WTC11 (cell line): ENCODE measurements around the gene GRM4. TPM values are rescaled to one million over a fixed set of nuclear protein-coding genes. Genes with fewer than 3 reads are reported as not detected.

ENCODE experiments used
- ATAC-seq: fragments of 200-7000 bp; cut with Tn5 transposase; 2 replicates; pipeline ENCODE4 v1.10.0; 2021; ENCODE audit warnings: mild to moderate bottlenecking, moderate library complexity
- CTCF ChIA-PET: fragments of 300-600 bp; sonication (Branson Sonifier 250); formaldehyde crosslinking; loops from one replicate; lab custom pipeline; 2021; ENCODE audit warnings: antibody characterized with exemption; lab: Charles Lee
- POLR2A ChIA-PET: fragments of 350-600 bp; sonication (Branson Sonifier 250); formaldehyde crosslinking; loops from one replicate; lab custom pipeline; 2021; ENCODE audit warnings: antibody characterized with exemption; lab: Charles Lee
- DNase-seq: peaks from one replicate; pipeline ENCODE4 v3.0.0; 2021; ENCODE audit warnings: low spot score
- H3K27ac Mint-ChIP-seq: 2 replicates; pipeline ENCODE4 v1.8.0; 2021; ENCODE audit warnings: mixed read lengths
- H3K27me3 Mint-ChIP-seq: 2 replicates; pipeline ENCODE4 v1.8.0; 2021; ENCODE audit warnings: low read depth, mild to moderate bottlenecking, moderate library complexity, mixed read lengths
- H3K36me3 Mint-ChIP-seq: 2 replicates; pipeline ENCODE4 v1.8.0; 2021; ENCODE audit warnings: mixed read lengths
- H3K4me1 Mint-ChIP-seq: 2 replicates; pipeline ENCODE4 v1.8.0; 2022; ENCODE audit warnings: mixed read lengths
- H3K4me3 Mint-ChIP-seq: 2 replicates; pipeline ENCODE4 v1.8.0; 2021; ENCODE audit warnings: mild to moderate bottlenecking, moderate library complexity, mixed read lengths
- H3K9me3 Mint-ChIP-seq: 2 replicates; pipeline ENCODE4 v1.8.0; 2021; ENCODE audit warnings: mixed read lengths
- CBFB ChIP-seq: sonication (generic); formaldehyde crosslinking; IDR thresholded peaks from 2 replicates; pipeline ENCODE4 v1.8.1; 2022; ENCODE audit warnings: mild to moderate bottlenecking, low read depth, missing genetic modification reagents
- CREM ChIP-seq: sonication (generic); formaldehyde crosslinking; IDR thresholded peaks from 2 replicates; pipeline ENCODE4 v1.8.1; 2022; ENCODE audit warnings: mild to moderate bottlenecking, missing genetic modification reagents, moderate library complexity
- ETV6 ChIP-seq: sonication (generic); formaldehyde crosslinking; IDR thresholded peaks from 2 replicates; pipeline ENCODE4 v1.8.1; 2022; ENCODE audit warnings: mild to moderate bottlenecking, missing genetic modification reagents
- FOXP1 ChIP-seq: sonication (generic); formaldehyde crosslinking; IDR thresholded peaks from 2 replicates; pipeline ENCODE4 v1.8.0; 2022; ENCODE audit warnings: missing genetic modification reagents, mild to moderate bottlenecking, moderate library complexity, borderline replicate concordance
- GABPB1 ChIP-seq: sonication (generic); formaldehyde crosslinking; IDR thresholded peaks from 2 replicates; pipeline ENCODE4 v1.8.1; 2023; ENCODE audit warnings: mild to moderate bottlenecking, missing genetic modification reagents
- GTF2I ChIP-seq: fragments of 250-450 bp; sonication (Bioruptor Pico); conservative IDR thresholded peaks from 2 replicates; pipeline ENCODE4 v1.4.0; 2021; ENCODE audit warnings: mild to moderate bottlenecking
- KAT7 ChIP-seq: sonication (generic); formaldehyde crosslinking; IDR thresholded peaks from 2 replicates; pipeline ENCODE4 v1.8.1; 2023; ENCODE audit warnings: missing genetic modification reagents, mild to moderate bottlenecking, borderline replicate concordance
- MYBL2 ChIP-seq: sonication (generic); formaldehyde crosslinking; IDR thresholded peaks from 2 replicates; pipeline ENCODE4 v1.8.1; 2023; ENCODE audit warnings: mild to moderate bottlenecking, moderate library complexity, missing genetic modification reagents
- NFATC4 ChIP-seq: fragments of 250-450 bp; sonication (Bioruptor Pico); IDR thresholded peaks from 2 replicates; pipeline ENCODE4 v1.9.0; 2021; ENCODE audit warnings: mild to moderate bottlenecking
- NFYB ChIP-seq: sonication (generic); formaldehyde crosslinking; conservative IDR thresholded peaks from 2 replicates; pipeline ENCODE4 v1.8.0; 2022; ENCODE audit warnings: low read depth, missing genetic modification reagents
- NR3C1 ChIP-seq: sonication (generic); formaldehyde crosslinking; conservative IDR thresholded peaks from 2 replicates; pipeline ENCODE4 v1.8.1; 2023; ENCODE audit warnings: low read depth, mild to moderate bottlenecking, missing genetic modification reagents
- RORB ChIP-seq: fragments of 250-450 bp; sonication (Bioruptor Pico); IDR thresholded peaks from 2 replicates; pipeline ENCODE4 v1.9.0; 2021; ENCODE audit warnings: mild to moderate bottlenecking
- SMAD4 ChIP-seq: sonication (generic); formaldehyde crosslinking; IDR thresholded peaks from 2 replicates; pipeline ENCODE4 v1.8.0; 2022; ENCODE audit warnings: mild to moderate bottlenecking, missing genetic modification reagents
- SP1 ChIP-seq: sonication (generic); formaldehyde crosslinking; conservative IDR thresholded peaks from 2 replicates; pipeline ENCODE4 v1.8.1; 2022; ENCODE audit warnings: missing genetic modification reagents
- TEAD1 ChIP-seq: sonication (generic); formaldehyde crosslinking; IDR thresholded peaks from 2 replicates; pipeline ENCODE4 v1.8.0; 2022; ENCODE audit warnings: mild to moderate bottlenecking, missing genetic modification reagents
- TEAD4 ChIP-seq: sonication (generic); formaldehyde crosslinking; IDR thresholded peaks from 2 replicates; pipeline ENCODE4 v1.8.0; 2022; ENCODE audit warnings: mild to moderate bottlenecking, missing genetic modification reagents
- ZNF121 ChIP-seq: sonication (generic); formaldehyde crosslinking; IDR thresholded peaks from 2 replicates; pipeline ENCODE4 v1.8.0; 2023; ENCODE audit warnings: missing genetic modification reagents
- ZNF219 ChIP-seq: sonication (generic); formaldehyde crosslinking; IDR thresholded peaks from 2 replicates; pipeline ENCODE4 v1.8.0; 2023; ENCODE audit warnings: missing genetic modification reagents, mild to moderate bottlenecking, borderline replicate concordance
- total RNA-seq: library from RNA; stranded (reverse); gene quantifications from 3 replicates; pipeline ENCODE4 v1.2.3, GENCODE V29; 2021
- TF ChIP-seq, protein P1 (sequence below): sonication (generic); formaldehyde crosslinking; IDR thresholded peaks from 2 replicates; pipeline ENCODE4 v1.8.1; 2023; ENCODE audit warnings: mild to moderate bottlenecking, missing genetic modification reagents, moderate library complexity
- TF ChIP-seq, protein P2 (sequence below): sonication (generic); formaldehyde crosslinking; IDR thresholded peaks from 2 replicates; pipeline ENCODE4 v1.8.1; 2022; ENCODE audit warnings: missing genetic modification reagents, borderline replicate concordance
- TF ChIP-seq, protein P3 (sequence below): sonication (generic); formaldehyde crosslinking; IDR thresholded peaks from 2 replicates; pipeline ENCODE4 v1.8.0; 2022; ENCODE audit warnings: mild to moderate bottlenecking, missing genetic modification reagents
- TF ChIP-seq, protein P4 (sequence below): sonication (generic); formaldehyde crosslinking; IDR thresholded peaks from 2 replicates; pipeline ENCODE4 v1.8.1; 2022; ENCODE audit warnings: mild to moderate bottlenecking, moderate library complexity, missing genetic modification reagents
- TF ChIP-seq, protein P5 (sequence below): sonication (generic); formaldehyde crosslinking; IDR thresholded peaks from 2 replicates; pipeline ENCODE4 v1.8.0; 2022; ENCODE audit warnings: mild to moderate bottlenecking, missing genetic modification reagents
- TF ChIP-seq, protein P6 (sequence below): sonication (generic); formaldehyde crosslinking; IDR thresholded peaks from 2 replicates; pipeline ENCODE4 v1.8.0; 2022; ENCODE audit warnings: mild to moderate bottlenecking, missing genetic modification reagents

GRM4 gene
- total RNA-seq, 1 experiment from 2014 or later: 34.5 TPM

DNA sequence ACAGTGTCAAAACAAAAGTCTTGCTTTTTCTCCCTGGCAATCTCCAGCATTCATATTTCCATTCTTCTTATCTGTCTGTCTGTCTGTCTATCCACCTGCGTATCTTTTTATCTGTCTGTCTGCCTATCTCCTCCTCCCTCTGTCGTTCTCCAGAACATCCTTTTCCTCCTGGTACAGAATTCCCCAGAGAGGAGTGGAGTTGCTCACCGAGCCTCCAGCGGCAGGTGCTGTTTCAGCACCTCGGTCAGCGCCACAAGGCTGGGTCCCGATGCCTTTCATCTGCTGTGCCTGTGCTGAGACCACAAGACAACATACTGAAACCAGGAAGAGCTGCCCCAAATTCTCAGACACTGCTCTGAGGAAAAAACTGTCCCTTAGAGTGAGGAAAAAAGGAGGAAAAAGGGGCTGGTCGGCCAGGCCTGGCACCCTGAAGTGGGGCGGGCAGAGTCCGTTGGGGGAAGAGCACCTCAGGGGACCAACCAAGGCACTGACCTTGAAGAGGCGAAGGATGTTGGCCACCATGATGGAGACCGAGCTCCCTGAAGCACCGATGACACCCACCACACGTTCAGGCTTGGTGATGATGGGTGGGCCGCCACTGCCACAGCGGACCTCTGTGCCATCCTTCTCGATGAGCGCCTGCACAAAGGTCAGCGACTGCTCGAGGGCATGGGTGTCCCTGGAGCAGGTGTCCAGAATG is 13.3 kb downstream of the GRM4 start (continued):
- peak; percentile 92 for TF ChIP-seq TEAD1 (CRISPR knock-in tag)
- TF ChIP-seq ZNF219 (CRISPR knock-in tag): 0 out of 2 replicates have a peak, but pooled peaks have one; percentile 32
- no peak for TF ChIP-seq CBFB
- TF ChIP-seq KAT7 (CRISPR knock-in tag): no peak
- TF ChIP-seq TEAD4 (CRISPR knock-in tag): peak; percentile 87; the same call in 1 of the 2 replicates
- TF ChIP-seq, protein P1, sequence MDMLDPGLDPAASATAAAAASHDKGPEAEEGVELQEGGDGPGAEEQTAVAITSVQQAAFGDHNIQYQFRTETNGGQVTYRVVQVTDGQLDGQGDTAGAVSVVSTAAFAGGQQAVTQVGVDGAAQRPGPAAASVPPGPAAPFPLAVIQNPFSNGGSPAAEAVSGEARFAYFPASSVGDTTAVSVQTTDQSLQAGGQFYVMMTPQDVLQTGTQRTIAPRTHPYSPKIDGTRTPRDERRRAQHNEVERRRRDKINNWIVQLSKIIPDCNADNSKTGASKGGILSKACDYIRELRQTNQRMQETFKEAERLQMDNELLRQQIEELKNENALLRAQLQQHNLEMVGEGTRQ (CRISPR knock-in tag): 0 out of 2 replicates have a peak, but pooled peaks have one; percentile 31
- TF ChIP-seq SMAD4: peak; percentile 74; the same call in 1 of the 2 replicates
- TF ChIP-seq, protein P2, sequence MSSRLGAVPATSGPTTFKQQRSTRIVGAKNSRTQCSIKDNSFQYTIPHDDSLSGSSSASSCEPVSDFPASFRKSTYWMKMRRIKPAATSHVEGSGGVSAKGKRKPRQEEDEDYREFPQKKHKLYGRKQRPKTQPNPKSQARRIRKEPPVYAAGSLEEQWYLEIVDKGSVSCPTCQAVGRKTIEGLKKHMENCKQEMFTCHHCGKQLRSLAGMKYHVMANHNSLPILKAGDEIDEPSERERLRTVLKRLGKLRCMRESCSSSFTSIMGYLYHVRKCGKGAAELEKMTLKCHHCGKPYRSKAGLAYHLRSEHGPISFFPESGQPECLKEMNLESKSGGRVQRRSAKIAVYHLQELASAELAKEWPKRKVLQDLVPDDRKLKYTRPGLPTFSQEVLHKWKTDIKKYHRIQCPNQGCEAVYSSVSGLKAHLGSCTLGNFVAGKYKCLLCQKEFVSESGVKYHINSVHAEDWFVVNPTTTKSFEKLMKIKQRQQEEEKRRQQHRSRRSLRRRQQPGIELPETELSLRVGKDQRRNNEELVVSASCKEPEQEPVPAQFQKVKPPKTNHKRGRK (CRISPR knock-in tag): no peak
- TF ChIP-seq NR3C1 (CRISPR knock-in tag): no peak
- TF ChIP-seq RORB (CRISPR knock-in tag): no peak
- TF ChIP-seq CREM (CRISPR knock-in tag): no peak
- TF ChIP-seq, protein P3, sequence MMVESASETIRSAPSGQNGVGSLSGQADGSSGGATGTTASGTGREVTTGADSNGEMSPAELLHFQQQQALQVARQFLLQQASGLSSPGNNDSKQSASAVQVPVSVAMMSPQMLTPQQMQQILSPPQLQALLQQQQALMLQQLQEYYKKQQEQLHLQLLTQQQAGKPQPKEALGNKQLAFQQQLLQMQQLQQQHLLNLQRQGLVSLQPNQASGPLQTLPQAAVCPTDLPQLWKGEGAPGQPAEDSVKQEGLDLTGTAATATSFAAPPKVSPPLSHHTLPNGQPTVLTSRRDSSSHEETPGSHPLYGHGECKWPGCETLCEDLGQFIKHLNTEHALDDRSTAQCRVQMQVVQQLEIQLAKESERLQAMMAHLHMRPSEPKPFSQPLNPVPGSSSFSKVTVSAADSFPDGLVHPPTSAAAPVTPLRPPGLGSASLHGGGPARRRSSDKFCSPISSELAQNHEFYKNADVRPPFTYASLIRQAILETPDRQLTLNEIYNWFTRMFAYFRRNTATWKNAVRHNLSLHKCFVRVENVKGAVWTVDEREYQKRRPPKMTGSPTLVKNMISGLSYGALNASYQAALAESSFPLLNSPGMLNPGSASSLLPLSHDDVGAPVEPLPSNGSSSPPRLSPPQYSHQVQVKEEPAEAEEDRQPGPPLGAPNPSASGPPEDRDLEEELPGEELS: peak; percentile 91; the same call in 1 of the 2 replicates
- TF ChIP-seq, protein P4, sequence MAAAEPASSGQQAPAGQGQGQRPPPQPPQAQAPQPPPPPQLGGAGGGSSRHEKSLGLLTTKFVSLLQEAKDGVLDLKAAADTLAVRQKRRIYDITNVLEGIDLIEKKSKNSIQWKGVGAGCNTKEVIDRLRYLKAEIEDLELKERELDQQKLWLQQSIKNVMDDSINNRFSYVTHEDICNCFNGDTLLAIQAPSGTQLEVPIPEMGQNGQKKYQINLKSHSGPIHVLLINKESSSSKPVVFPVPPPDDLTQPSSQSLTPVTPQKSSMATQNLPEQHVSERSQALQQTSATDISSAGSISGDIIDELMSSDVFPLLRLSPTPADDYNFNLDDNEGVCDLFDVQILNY: peak; percentile 4; the same call in 1 of the 2 replicates
- TF ChIP-seq ZNF121 (CRISPR knock-in tag): no peak
- TF ChIP-seq, all 79 proteins: peak for 23

DNA sequence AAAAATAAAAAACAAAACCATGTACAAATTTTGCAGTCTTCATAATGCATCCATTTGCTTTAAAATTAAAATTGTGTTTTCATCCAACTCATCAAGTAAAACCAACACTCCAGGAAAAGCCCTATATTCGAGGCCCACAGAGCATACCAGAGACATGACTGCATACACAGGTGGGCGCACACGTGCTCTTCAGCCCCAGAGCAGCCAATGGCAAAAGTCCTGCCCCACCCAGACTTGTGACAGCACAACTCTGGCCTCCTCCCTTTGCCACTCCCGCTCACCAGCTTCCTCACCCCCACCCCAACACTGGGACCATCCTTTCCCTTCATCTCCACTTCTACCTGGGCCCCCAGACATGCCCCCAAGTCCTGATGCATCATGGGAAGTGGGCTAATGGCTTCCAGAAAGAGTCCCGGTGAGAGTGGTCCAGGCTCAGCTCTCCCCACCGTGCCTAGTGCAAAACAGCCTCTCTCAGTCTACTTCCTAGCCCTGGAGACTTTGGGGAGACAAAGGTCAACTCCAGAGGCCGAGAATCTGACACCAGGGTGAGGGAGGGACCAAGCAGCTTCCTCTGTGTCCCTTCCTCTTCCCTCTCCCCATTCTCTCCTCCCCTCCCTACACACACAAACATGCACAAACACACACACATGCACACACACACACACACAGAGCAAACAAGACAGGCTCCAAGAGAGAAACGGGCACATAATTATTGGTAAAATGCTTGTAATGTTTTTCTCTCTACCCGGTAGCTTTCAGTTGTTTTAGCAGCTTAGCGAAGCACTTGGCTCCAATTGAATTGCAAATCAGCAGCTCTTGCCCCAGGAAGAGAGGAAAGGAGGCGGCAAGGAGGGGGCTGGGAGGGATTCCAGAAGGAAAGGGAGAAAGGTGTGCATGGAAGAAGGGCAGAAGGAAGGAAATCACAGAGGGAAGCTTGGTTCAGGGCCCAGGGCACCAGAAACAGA is 14.3 kb downstream of the GRM4 start:
- Mint-ChIP-seq H3K9me3 (no peaks in the 10 kb centered on the region), H3K4me3 (peak overlapping the region; percentile 64), H3K36me3 (peaks cover 10% of the 10 kb centered on the region; the same call in 1 of the 2 replicates), H3K27me3 (no peaks in the 10 kb centered on the region), H3K27ac (peak overlapping the region; percentile 95), H3K4me1 (peaks cover 87% of the 10 kb centered on the region)
- POLR2A ChIA-PET: interaction anchor here (0.5 to 3.9 kb wide), 6 partner anchors 11 to 1128 kb away, joined by 3 to 19 read pairs (median 3); partner anchors contain the start of genes GRM4, HMGA1 and ZNF76
- DNase-seq (no peak), ATAC-seq (peak; percentile 67)
- CTCF ChIA-PET: interaction anchor here (0.9 to 4.4 kb wide), 15 partner anchors 10 to 362 kb away, joined by 3 to 35 read pairs (median 5); partner anchors contain the start of gene GRM4
- TF ChIP-seq ETV6 (CRISPR knock-in tag) (peak; percentile 88), TEAD4 (CRISPR knock-in tag) (no peak), SP1 (CRISPR knock-in tag) (peak; percentile 54; the same call in 1 of the 2 replicates), GTF2I (CRISPR knock-in tag) (no peak), NFYB (CRISPR knock-in tag) (0 out of 2 replicates have a peak, but pooled peaks have one; percentile 24), GABPB1 (CRISPR knock-in tag) (no peak), ZNF219 (CRISPR knock-in tag) (no peak), MYBL2 (CRISPR knock-in tag) (0 out of 2 replicates have a peak, but pooled peaks have one; percentile 51), NFATC4 (CRISPR knock-in tag) (no peak), FOXP1 (CRISPR knock-in tag) (0 out of 2 replicates have a peak, but pooled peaks have one; percentile 52)
- TF ChIP-seq, protein P5, sequence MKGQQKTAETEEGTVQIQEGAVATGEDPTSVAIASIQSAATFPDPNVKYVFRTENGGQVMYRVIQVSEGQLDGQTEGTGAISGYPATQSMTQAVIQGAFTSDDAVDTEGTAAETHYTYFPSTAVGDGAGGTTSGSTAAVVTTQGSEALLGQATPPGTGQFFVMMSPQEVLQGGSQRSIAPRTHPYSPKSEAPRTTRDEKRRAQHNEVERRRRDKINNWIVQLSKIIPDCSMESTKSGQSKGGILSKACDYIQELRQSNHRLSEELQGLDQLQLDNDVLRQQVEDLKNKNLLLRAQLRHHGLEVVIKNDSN (CRISPR knock-in tag): peak; percentile 49; the same call in 1 of the 2 replicates
- TF ChIP-seq, protein P1 (CRISPR knock-in tag): peak; percentile 63
- TF ChIP-seq, protein P6, sequence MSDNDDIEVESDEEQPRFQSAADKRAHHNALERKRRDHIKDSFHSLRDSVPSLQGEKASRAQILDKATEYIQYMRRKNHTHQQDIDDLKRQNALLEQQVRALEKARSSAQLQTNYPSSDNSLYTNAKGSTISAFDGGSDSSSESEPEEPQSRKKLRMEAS (CRISPR knock-in tag): peak; percentile 77
